GM12873 (cell line): ENCODE measurements around the gene MRPS24.

Experiments
- TF ChIP-seq, protein P1 (sequence below): IDR thresholded peaks from 2 replicates; pipeline ENCODE4 v1.5.1; 2012; ENCODE audit warnings: low read depth, mild to moderate bottlenecking, moderate library complexity, low read length, control low read depth; ENCODE audit not compliant: insufficient read depth; ENCODE audit errors: missing control alignments

Gene MRPS24

GRCh38 chr7:43876241-43876640 is 6.9 kb upstream of the MRPS24 start:
- TF ChIP-seq, protein P1, sequence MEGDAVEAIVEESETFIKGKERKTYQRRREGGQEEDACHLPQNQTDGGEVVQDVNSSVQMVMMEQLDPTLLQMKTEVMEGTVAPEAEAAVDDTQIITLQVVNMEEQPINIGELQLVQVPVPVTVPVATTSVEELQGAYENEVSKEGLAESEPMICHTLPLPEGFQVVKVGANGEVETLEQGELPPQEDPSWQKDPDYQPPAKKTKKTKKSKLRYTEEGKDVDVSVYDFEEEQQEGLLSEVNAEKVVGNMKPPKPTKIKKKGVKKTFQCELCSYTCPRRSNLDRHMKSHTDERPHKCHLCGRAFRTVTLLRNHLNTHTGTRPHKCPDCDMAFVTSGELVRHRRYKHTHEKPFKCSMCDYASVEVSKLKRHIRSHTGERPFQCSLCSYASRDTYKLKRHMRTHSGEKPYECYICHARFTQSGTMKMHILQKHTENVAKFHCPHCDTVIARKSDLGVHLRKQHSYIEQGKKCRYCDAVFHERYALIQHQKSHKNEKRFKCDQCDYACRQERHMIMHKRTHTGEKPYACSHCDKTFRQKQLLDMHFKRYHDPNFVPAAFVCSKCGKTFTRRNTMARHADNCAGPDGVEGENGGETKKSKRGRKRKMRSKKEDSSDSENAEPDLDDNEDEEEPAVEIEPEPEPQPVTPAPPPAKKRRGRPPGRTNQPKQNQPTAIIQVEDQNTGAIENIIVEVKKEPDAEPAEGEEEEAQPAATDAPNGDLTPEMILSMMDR: no peak

GRCh38 chr7:43873300-43873699 is 4.0 kb upstream of the MRPS24 start:
- TF ChIP-seq, protein P1: no peak

DNA sequence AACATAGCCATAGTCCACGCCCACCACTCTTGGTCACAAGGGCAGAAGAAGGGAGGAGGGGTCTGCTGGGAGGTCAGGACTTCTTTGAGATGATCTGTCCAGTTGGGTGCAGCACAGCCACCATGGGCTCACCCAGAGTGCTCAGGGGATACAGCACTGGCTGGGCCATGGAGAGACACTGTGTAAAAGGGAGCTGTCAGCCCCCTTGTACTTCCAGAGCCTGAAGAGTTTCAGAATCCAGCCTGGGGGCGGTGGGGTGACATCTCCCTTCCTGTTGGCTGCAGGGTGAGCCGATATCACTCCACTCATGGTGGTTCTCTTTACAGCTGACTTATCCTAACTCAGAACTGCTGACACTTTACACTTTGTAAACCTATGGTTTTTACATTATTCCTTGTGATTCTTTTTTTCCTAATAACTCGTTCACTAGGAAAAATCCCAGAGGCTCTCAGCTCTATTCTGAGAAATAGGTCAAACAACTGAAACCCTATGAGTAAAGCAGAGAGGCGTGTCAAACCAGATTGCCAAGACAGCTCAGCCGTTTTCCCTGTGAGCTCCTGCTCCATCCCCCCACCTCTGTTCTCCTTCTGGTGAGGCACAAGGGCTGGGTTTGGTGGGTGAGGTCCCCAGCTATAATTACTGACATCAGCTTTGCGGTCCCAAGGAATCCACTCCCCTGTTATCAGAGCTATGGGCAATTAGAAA is 3.2 kb upstream of the MRPS24 start:
- TF ChIP-seq, protein P1: no peak

DNA sequence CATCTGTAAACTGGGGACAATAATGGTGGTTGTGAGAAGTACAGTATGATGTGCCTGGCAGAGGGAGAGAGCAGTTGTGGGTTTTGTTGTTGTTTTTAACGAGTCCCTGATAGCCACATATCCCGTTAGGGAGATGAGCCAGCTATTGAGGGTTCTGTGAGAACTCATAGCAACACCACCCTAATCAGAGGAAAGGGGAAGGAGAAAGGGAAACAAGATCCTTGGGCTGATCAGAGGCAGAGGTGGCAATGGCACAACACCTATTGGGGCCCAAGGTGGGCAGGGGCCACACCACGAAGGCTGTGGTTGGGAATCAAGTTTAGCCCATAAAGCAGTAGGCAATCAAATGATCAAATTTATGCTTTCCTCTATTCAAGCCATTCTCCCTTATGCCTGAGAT is 1.7 kb upstream of the MRPS24 start:
- TF ChIP-seq, protein P1: no peak

DNA sequence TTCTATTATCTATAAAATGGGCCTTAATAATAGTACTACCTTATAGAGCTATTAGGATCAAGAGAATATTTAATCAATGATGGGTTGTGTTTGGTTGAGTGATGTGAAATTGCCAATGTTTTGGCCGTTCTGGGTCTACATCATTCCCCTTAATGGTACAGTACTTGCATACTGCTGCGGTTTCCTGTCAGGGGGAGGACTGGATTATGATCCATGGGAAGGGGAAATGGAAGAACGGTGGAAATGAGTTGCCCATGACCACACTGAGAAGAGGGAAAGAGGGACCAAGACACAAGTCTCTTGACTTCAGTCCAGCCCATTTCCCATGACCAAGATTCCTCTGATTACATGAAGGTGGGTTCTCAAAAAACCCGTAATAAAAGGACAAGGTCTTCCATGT is 999 bp upstream of the MRPS24 start:
- TF ChIP-seq, protein P1: no peak

GRCh38 chr7:43869867-43870240 is 537 bp upstream of the MRPS24 start:
- TF ChIP-seq, protein P1: no peak

GRCh38 chr7:43868681-43869005 is 674 bp downstream of the MRPS24 start:
- TF ChIP-seq, protein P1: no peak

DNA sequence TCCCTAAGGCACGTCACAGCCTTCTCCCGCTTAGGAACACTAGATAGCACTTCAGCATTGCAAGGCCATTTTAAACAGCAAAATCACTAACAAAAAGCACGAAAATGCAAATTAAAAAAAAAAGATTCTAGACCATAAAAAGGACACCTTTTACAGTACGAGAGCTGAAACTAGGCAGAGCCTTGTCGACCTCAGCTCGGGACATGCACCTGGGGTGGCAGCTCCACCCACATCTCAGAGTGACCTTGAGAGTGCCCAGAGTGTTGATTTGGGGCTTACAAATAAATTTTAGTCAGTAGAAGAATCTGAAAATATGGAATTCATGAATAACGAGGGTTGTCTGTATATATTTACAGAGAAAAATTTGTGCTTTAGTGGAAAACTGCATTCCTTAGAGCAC is 1.1 kb downstream of the MRPS24 start:
- TF ChIP-seq, protein P1: no peak
